PFSK-1 (cell line): ENCODE results near the gene BRCA2.

ENCODE experiments used
- SIN3A ChIP-seq: IDR thresholded peaks from 2 replicates; pipeline ENCODE4 v1.6.1; 2012; ENCODE audit warnings: mild to moderate bottlenecking, low read length, moderate library complexity, borderline replicate concordance; ENCODE audit not compliant: insufficient read depth
- TF ChIP-seq, protein P1 (sequence below), 2 experiments: IDR thresholded peaks; 2 replicates each; pipeline versions ENCODE4 v1.6.1 to v1.8.0; 2011 to 2012; ENCODE audit warnings: low read depth in 2 of 2, low read length in 2 of 2, control low read depth in 1 of 2, inconsistent platforms in 1 of 2, mild to moderate bottlenecking in 1 of 2, moderate library complexity in 1 of 2; ENCODE audit not compliant: insufficient read depth in 1 of 2

DNA sequence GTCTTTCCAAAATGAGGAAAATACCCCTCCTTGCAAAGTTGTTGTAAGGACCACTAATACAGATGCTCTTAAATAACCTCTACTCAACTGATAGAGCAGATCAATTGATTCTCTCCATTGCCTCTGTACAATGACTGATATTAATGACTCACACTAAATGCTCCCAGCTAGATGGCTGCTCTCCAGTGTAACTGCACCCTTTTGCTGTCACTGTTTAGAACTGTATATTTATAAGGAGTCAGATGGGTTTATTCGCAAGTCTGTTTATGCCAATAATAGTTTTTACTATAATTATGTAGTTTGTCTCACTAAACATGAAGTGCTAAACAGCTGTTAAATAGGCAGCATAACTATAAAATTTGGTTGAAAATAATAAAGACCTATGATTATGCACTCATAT lies 133.7 kb downstream of the BRCA2 start:
- TF ChIP-seq, protein P1, sequence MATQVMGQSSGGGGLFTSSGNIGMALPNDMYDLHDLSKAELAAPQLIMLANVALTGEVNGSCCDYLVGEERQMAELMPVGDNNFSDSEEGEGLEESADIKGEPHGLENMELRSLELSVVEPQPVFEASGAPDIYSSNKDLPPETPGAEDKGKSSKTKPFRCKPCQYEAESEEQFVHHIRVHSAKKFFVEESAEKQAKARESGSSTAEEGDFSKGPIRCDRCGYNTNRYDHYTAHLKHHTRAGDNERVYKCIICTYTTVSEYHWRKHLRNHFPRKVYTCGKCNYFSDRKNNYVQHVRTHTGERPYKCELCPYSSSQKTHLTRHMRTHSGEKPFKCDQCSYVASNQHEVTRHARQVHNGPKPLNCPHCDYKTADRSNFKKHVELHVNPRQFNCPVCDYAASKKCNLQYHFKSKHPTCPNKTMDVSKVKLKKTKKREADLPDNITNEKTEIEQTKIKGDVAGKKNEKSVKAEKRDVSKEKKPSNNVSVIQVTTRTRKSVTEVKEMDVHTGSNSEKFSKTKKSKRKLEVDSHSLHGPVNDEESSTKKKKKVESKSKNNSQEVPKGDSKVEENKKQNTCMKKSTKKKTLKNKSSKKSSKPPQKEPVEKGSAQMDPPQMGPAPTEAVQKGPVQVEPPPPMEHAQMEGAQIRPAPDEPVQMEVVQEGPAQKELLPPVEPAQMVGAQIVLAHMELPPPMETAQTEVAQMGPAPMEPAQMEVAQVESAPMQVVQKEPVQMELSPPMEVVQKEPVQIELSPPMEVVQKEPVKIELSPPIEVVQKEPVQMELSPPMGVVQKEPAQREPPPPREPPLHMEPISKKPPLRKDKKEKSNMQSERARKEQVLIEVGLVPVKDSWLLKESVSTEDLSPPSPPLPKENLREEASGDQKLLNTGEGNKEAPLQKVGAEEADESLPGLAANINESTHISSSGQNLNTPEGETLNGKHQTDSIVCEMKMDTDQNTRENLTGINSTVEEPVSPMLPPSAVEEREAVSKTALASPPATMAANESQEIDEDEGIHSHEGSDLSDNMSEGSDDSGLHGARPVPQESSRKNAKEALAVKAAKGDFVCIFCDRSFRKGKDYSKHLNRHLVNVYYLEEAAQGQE (IDR thresholded peaks at IDR 0.05; ENCODE audit: insufficient read depth in 1 of 2, low read depth in 2 of 2, low read length in 2 of 2) = no peak
- no peak for TF ChIP-seq SIN3A
